Progenitor cell of endocrine pancreas (in vitro differentiated cells): Measurements from ENCODE around the gene DDX25. TPM values are rescaled to one million over a fixed set of nuclear protein-coding genes. Genes with fewer than 3 reads are reported as not detected.

Source experiments
- DNase-seq: peaks from one replicate; pipeline ENCODE4 v3.0.0; 2021; ENCODE audit warnings: low spot score; ENCODE audit not compliant: unreplicated experiment
- H3K27ac Mint-ChIP-seq: 2 replicates; pipeline ENCODE4 v1.8.0; 2021; ENCODE audit warnings: mild to moderate bottlenecking, moderate library complexity, mixed read lengths
- H3K27me3 Mint-ChIP-seq: 2 replicates; pipeline ENCODE4 v1.8.0; 2021; ENCODE audit warnings: mixed read lengths
- H3K36me3 Mint-ChIP-seq: 2 replicates; pipeline ENCODE4 v1.8.0; 2022; ENCODE audit warnings: mixed read lengths; ENCODE audit not compliant: insufficient read depth
- H3K4me1 Mint-ChIP-seq: 2 replicates; pipeline ENCODE4 v1.8.0; 2021; ENCODE audit warnings: low read depth, mixed read lengths
- H3K4me3 Mint-ChIP-seq: 2 replicates; pipeline ENCODE4 v1.8.0; 2021; ENCODE audit warnings: low read depth, mild to moderate bottlenecking, moderate library complexity, mixed read lengths
- H3K9me3 Mint-ChIP-seq: 2 replicates; pipeline ENCODE4 v1.8.0; 2021; ENCODE audit warnings: low read depth, mixed read lengths
- total RNA-seq: library from RNA; stranded (reverse); gene quantifications from 2 replicates; pipeline ENCODE4 v1.2.1, GENCODE V29; 2021
- TF ChIP-seq, protein P1 (sequence below): fragments of 200-600 bp; sonication (generic); IDR thresholded peaks from one replicate; pipeline ENCODE4 v1.5.0; 2021; ENCODE audit warnings: antibody characterized with exemption, mild to moderate bottlenecking; ENCODE audit not compliant: unreplicated experiment

DDX25 gene
- total RNA-seq, 1 donor from 2014 or later, result 3.8 TPM

DNA sequence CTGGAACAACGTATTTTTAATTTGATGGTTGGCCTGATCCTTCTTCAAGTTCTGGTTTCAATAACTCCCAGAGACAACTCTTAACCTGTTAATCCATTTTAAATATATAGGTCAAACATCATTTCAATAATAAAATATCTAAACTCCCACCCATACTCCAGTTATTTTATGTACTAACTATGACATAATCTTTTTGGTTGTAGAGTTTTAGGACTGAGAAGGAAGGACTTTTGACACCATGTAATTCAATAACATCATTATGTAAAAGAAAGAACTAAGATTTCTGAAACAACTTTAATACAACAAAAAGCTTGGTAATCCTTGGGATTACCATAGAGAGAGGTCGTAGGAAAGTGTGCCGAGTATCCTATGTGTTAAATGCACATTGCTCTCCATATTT, 73.0 kb downstream of the DDX25 start:
- H3K4me1 Mint-ChIP-seq, result peaks cover 11% of the 10 kb centered on the region
- no peaks in the 10 kb centered on the region for H3K27me3 Mint-ChIP-seq
- H3K4me3 Mint-ChIP-seq, result no peak overlapping the region
- H3K9me3 Mint-ChIP-seq, result no peaks in the 10 kb centered on the region
- no peak overlapping the region for H3K27ac Mint-ChIP-seq
- TF ChIP-seq, protein P1, sequence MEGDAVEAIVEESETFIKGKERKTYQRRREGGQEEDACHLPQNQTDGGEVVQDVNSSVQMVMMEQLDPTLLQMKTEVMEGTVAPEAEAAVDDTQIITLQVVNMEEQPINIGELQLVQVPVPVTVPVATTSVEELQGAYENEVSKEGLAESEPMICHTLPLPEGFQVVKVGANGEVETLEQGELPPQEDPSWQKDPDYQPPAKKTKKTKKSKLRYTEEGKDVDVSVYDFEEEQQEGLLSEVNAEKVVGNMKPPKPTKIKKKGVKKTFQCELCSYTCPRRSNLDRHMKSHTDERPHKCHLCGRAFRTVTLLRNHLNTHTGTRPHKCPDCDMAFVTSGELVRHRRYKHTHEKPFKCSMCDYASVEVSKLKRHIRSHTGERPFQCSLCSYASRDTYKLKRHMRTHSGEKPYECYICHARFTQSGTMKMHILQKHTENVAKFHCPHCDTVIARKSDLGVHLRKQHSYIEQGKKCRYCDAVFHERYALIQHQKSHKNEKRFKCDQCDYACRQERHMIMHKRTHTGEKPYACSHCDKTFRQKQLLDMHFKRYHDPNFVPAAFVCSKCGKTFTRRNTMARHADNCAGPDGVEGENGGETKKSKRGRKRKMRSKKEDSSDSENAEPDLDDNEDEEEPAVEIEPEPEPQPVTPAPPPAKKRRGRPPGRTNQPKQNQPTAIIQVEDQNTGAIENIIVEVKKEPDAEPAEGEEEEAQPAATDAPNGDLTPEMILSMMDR, result no peak
- no peaks in the 10 kb centered on the region for H3K36me3 Mint-ChIP-seq
- no peak for DNase-seq

DNA sequence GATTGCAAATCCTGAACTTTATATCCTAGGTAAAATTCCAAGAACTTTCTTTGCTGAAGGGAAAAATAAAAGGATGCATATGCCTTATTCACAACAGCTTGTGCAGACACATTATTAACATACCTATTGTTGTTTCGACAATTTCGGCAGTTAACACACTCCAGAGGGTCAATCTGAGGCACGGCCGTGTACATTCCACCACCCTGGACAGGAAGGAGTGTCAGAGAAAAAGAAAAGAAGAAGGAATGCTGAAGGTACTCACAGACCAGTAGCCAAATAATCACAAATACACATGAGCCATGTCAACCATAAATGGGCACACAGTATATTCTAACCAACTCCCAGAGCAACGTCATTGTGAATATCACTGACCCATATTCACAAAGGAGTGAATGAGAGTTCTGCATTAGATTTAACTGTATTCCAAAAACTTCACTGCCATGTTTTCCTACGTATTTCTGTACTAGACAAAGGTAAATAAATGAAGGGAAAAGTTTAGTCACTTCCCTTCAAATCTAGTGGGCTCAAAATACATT, 73.9 kb downstream of the DDX25 start:
- peaks cover 11% of the 10 kb centered on the region for H3K4me1 Mint-ChIP-seq
- no peak overlapping the region for H3K27ac Mint-ChIP-seq

More for the DNA sequence above, 73.9 kb downstream of the DDX25 start:
- no peaks in the 10 kb centered on the region for H3K9me3 Mint-ChIP-seq
- peaks cover 5% of the 10 kb centered on the region for H3K36me3 Mint-ChIP-seq
- H3K27me3 Mint-ChIP-seq, result no peaks in the 10 kb centered on the region
- TF ChIP-seq, protein P1, result no peak
- DNase-seq, result no peak
- no peak overlapping the region for H3K4me3 Mint-ChIP-seq

Other genes with a start within 250 kb of the DDX25 start
- 0.50 and 0.55 TPM in 2 replicates for gene ACRV1, start 223.7 kb upstream of the DDX25 start, total RNA-seq
- not detected in 2 replicates for gene PATE1, start 158.2 kb upstream of the DDX25 start, total RNA-seq
- gene PATE2, start 125.7 kb upstream of the DDX25 start, total RNA-seq, result 0.29 TPM in 1 of 2 replicates, not detected in the other
- gene PATE3, start 116.4 kb upstream of the DDX25 start, total RNA-seq, result not detected in 2 replicates
- not detected in 2 replicates for gene PATE4, start 71.2 kb upstream of the DDX25 start, total RNA-seq
- gene HYLS1, start 16.8 kb upstream of the DDX25 start, total RNA-seq, result 7.7 and 7.9 TPM in 2 replicates
- 12.4 and 12.7 TPM in 2 replicates for gene PUS3, start 1.3 kb upstream of the DDX25 start, total RNA-seq
- not detected in 2 replicates for gene VSIG10L2, start 41.5 kb downstream of the DDX25 start, total RNA-seq
- 24.9 and 26.4 TPM in 2 replicates for gene CDON, start 158.4 kb downstream of the DDX25 start, total RNA-seq